HFFc6 (cell line): ENCODE measurements around the gene APOBEC3H. TPM values are rescaled to one million over a fixed set of nuclear protein-coding genes. Genes with fewer than 3 reads are reported as not detected.

Experiments
- DNase-seq: peaks from one replicate; pipeline ENCODE4 v3.0.0-alpha.2; 2018
- H3K27ac Mint-ChIP-seq: 2 replicates; pipeline ENCODE4 v1.8.0; 2020; ENCODE audit warnings: mild to moderate bottlenecking, mixed read lengths
- H3K27me3 Mint-ChIP-seq: 2 replicates; pipeline ENCODE4 v1.8.0; 2021; ENCODE audit warnings: mild to moderate bottlenecking, moderate library complexity, mixed read lengths; ENCODE audit not compliant: insufficient read depth
- H3K36me3 Mint-ChIP-seq: 2 replicates; pipeline ENCODE4 v1.8.0; 2021; ENCODE audit warnings: low read depth, mixed read lengths
- H3K4me1 Mint-ChIP-seq: 2 replicates; pipeline ENCODE4 v1.8.0; 2020; ENCODE audit warnings: low read depth, mixed read lengths
- H3K4me3 Mint-ChIP-seq: 2 replicates; pipeline ENCODE4 v1.8.0; 2020; ENCODE audit warnings: mild to moderate bottlenecking, moderate library complexity, mixed read lengths
- H3K9me3 Mint-ChIP-seq: 2 replicates; pipeline ENCODE4 v1.8.0; 2020; ENCODE audit warnings: mild to moderate bottlenecking, mixed read lengths
- total RNA-seq, 6 experiments: library from RNA; stranded (reverse); fragmentation: NEBNext Ultra II Directional; extraction: Animal tissue kit (Norgen Biotek cat#: 25700); gene quantifications; 2 replicates in 1 of 6; 3 replicates in 5 of 6; pipeline ENCODE4 v1.2.3, GENCODE V29; 2021
- TF ChIP-seq, protein P1 (sequence below): fragments of 200-600 bp; sonication (generic); IDR thresholded peaks from 2 replicates; pipeline ENCODE4 v1.5.0; 2021; ENCODE audit warnings: antibody characterized with exemption, mild to moderate bottlenecking

APOBEC3H gene
- total RNA-seq, 6 experiments from 2014 or later, result 0.33 to 0.37 TPM; not detected in 4

DNA sequence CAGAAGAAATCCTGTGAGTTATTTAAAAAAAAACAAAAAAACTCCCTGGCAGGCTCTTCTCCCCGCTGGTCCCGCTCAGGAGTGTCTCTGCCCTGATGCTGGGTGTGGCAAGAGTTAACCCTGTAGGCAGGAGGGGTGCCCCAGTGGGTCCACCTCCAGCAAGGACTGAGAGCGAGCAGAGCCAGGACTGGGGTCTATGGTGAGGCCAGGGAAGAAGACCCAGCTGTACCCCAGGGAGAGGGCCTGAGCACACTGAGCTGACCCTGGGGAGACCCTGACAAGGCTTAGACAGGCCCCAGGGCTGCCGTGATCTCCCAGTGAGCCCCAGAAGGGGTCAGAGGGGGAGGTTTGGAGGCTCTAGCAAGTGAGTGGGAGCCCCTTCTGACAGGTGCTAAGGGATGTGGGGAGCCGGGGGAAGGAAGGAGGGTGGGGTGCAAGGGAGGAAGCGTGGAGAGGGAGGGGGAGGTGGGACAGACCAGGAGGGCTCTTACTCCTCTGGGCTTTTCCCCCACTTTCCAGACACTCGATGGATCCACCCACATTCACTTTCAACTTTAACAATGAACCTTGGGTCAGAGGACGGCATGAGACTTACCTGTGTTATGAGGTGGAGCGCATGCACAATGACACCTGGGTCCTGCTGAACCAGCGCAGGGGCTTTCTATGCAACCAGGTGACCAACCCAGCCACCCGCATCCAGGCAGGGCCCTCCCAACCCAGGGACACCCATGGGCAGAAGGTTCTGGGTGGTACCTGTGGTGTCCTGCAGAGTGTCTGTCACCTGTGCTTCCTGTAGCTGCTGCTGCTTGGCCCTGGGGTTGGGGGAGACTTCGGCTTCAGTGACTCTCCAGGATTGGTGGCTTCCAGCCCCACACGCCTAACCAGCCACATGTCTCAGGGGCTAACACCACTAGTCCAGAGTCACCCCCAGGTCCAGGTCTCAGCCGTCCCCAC, 13.6 kb upstream of the APOBEC3H start:
- TF ChIP-seq, protein P1, sequence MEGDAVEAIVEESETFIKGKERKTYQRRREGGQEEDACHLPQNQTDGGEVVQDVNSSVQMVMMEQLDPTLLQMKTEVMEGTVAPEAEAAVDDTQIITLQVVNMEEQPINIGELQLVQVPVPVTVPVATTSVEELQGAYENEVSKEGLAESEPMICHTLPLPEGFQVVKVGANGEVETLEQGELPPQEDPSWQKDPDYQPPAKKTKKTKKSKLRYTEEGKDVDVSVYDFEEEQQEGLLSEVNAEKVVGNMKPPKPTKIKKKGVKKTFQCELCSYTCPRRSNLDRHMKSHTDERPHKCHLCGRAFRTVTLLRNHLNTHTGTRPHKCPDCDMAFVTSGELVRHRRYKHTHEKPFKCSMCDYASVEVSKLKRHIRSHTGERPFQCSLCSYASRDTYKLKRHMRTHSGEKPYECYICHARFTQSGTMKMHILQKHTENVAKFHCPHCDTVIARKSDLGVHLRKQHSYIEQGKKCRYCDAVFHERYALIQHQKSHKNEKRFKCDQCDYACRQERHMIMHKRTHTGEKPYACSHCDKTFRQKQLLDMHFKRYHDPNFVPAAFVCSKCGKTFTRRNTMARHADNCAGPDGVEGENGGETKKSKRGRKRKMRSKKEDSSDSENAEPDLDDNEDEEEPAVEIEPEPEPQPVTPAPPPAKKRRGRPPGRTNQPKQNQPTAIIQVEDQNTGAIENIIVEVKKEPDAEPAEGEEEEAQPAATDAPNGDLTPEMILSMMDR, result no peak
- no peak overlapping the region for H3K4me3 Mint-ChIP-seq
- peaks cover 8% of the 10 kb centered on the region; the same call in 1 of the 2 replicates for H3K27me3 Mint-ChIP-seq
- H3K27ac Mint-ChIP-seq, result no peak overlapping the region
- no peaks in the 10 kb centered on the region for H3K36me3 Mint-ChIP-seq
- H3K9me3 Mint-ChIP-seq, result no peaks in the 10 kb centered on the region
- no peaks in the 10 kb centered on the region for H3K4me1 Mint-ChIP-seq
- DNase-seq, result no peak

DNA sequence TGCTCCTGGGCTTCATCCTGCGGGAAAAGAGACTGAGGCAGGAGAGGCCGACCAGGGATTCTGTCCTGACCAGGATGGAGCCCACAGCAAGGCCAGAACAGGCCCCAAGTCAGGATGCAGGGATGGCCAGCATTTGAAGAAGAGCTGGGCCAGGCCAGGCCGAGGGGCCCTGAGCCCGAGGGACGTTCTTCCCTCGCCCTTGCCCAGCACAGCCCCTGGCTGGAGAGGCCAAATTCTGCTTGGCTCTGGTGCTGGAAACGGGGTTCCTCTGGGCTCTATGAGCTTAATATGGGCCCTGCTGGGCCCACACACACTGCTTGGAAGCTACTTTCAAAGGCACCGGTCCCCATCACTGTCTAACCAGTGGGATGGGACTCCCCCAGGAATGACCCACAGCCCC, 12.4 kb upstream of the APOBEC3H start:
- H3K9me3 Mint-ChIP-seq, result no peaks in the 10 kb centered on the region
- no peak overlapping the region for H3K27ac Mint-ChIP-seq
- peaks cover 16% of the 10 kb centered on the region; the same call in 1 of the 2 replicates for H3K27me3 Mint-ChIP-seq
- no peak overlapping the region for H3K4me3 Mint-ChIP-seq
- TF ChIP-seq, protein P1, result no peak
- H3K36me3 Mint-ChIP-seq, result no peaks in the 10 kb centered on the region
- no peaks in the 10 kb centered on the region; the same call in 1 of the 2 replicates for H3K4me1 Mint-ChIP-seq
- DNase-seq, result no peak

DNA sequence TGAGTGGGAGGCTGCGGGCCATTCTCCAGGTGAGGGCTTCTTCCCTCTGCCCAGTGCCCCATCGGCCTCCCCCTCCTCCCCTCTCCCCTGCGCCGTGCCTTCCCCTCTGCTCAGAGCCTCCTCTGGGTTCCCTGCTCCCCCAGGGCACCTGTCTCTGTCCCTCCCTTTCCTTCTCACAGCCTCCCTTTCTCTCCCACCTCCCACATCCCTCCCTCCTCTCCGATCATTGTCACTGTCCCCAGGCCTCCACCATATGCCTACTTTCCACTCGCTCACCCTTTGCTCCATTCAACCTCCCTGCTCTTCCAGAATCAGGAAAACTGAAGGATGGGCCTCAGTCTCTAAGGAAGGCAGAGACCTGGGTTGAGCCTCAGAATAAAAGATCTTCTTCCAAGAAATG, 9.9 kb upstream of the APOBEC3H start:
- H3K36me3 Mint-ChIP-seq, result no peaks in the 10 kb centered on the region
- H3K9me3 Mint-ChIP-seq, result no peaks in the 10 kb centered on the region
- DNase-seq, result no peak
- no peak overlapping the region for H3K27ac Mint-ChIP-seq
- TF ChIP-seq, protein P1, result no peak
- no peak overlapping the region for H3K4me3 Mint-ChIP-seq
- H3K4me1 Mint-ChIP-seq, result peaks cover 4% of the 10 kb centered on the region; the same call in 1 of the 2 replicates
- H3K27me3 Mint-ChIP-seq, result peaks cover 29% of the 10 kb centered on the region

DNA sequence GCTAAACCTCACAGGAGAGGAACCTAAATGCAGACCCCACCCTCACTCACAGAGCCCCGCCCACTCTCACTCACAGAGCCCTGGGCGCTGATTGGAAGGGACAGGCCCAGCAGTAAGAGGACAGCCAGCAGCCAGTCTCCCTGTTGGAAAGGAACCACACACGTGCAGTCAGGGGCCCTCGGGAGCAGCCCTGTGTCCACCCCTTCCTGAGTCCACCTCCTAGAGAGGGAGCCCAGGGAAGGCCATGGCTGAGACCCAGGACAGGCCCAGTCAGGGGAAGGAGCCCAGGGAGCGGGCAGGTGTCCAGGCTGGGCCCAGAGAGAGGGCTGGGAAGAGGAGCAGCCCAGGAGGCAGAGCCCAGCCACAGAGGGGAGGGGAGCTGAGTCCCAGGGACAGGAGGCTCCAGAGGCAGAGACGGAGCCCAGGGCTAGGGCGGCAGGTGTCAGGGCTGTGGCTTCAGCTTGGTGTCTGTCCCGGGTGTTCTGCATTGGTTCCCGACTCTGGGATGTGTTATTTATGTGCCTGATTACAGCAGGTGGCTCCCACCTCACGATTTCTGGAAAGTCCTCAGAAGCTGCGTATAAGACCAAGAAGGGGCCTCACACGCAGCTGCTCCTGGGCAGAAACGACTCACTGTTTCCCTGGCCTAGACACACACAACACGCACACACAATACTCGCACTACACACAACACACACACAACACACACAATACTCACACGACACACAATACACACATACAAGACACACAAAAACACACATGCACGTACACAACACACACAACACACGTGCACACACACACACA, 9.0 kb upstream of the APOBEC3H start:
- DNase-seq, result no peak
- TF ChIP-seq, protein P1, result no peak
- H3K4me3 Mint-ChIP-seq, result no peak overlapping the region
- peaks cover 32% of the 10 kb centered on the region for H3K27me3 Mint-ChIP-seq
- no peaks in the 10 kb centered on the region for H3K9me3 Mint-ChIP-seq
- peaks cover 4% of the 10 kb centered on the region; the same call in 1 of the 2 replicates for H3K4me1 Mint-ChIP-seq
- H3K36me3 Mint-ChIP-seq, result no peaks in the 10 kb centered on the region
- no peak overlapping the region for H3K27ac Mint-ChIP-seq

DNA sequence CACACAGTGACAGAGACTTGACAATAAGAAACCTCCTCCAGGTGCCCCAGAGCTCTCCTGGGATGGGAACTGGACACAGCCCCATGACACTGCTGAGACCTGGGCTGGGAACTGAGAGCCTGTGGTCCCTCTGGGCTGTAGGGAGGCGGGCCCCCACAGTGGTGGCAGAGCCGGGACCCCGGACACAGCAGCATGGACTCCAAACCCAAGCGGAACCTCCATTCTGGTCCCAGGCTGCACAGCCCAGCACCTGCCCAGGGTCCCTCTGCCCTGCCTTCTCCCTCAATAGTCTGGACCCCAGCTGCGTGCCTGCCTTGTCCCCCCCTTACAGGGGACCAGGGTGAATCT, 8.4 kb upstream of the APOBEC3H start:
- H3K4me1 Mint-ChIP-seq, result peaks cover 4% of the 10 kb centered on the region; the same call in 1 of the 2 replicates
- H3K4me3 Mint-ChIP-seq, result no peak overlapping the region
- TF ChIP-seq, protein P1, result no peak
- H3K27me3 Mint-ChIP-seq, result peaks cover 35% of the 10 kb centered on the region
- DNase-seq, result no peak
- no peak overlapping the region for H3K27ac Mint-ChIP-seq
- H3K36me3 Mint-ChIP-seq, result no peaks in the 10 kb centered on the region
- H3K9me3 Mint-ChIP-seq, result no peaks in the 10 kb centered on the region
